Measurements from ENCODE around the gene COG6. TPM values are rescaled to one million over a fixed set of nuclear protein-coding genes. Genes with fewer than 3 reads are reported as not detected.

The COG6 gene
- total RNA-seq, 1 experiment from 2014 or later, result 24.3 TPM

GRCh38 chr13:39789451-39789850 lies 134.0 kb downstream of the COG6 start:
- no peaks in the 10 kb centered on the region for H3K9me3 ChIP-seq (ENCODE audit: control insufficient read depth, insufficient read depth, low read depth, low read length)
- ChIA-PET CTCF (no interaction called here), POLR2A (no interaction called here)
- intact Hi-C loops (cut with micrococcal nuclease; ENCODE audit: unreplicated experiment), result no loop called here
- H3K4me3 ChIP-seq (ENCODE audit: low read depth in 2 of 2, low read length in 2 of 2), result no peak overlapping the region
- DNase-seq (ENCODE audit: low read depth, low spot score) (no peak), ATAC-seq (no peak)
- no TSS peak for BruUV-seq (replicated peaks)
- TF ChIP-seq TCF7L2 (IDR thresholded peaks at IDR 0.05; ENCODE audit: low read depth, low read length) (no peak), SIN3A (IDR thresholded peaks at IDR 0.05; ENCODE audit: borderline replicate concordance, insufficient read depth, low read depth, low read length) (no peak), CTCF (IDR thresholded peaks at IDR 0.05) (no peak)
- in situ Hi-C loops (cut with HindIII; ENCODE audit: low pct_unique_long_range_greater_than_20kb, low sequenced_read_pairs), result no loop called here
- no peaks in the 10 kb centered on the region for H3K4me1 ChIP-seq (ENCODE audit: control insufficient read depth, insufficient read depth, low read length)
- H3K27me3 ChIP-seq (ENCODE audit: control insufficient read depth, insufficient read depth, low read length), result no peaks in the 10 kb centered on the region
- no peaks in the 10 kb centered on the region for H3K36me3 ChIP-seq (ENCODE audit: control insufficient read depth, insufficient read depth, low read length)
- no peak overlapping the region for H3K27ac ChIP-seq (ENCODE audit: low read length)

Small RNA genes lying within 50 kb of the gene (microRNA-seq; reads per million reads assigned to microRNA genes)
- gene MIR4305 (ENCODE audit: unreplicated experiment), result not detected

Other genes with a start within 250 kb of the COG6 start
- gene LHFPL6, start 52.5 kb upstream of the COG6 start, total RNA-seq (2021; ENCODE audit: unreplicated experiment), result 25.7 TPM

Data from Panc1 (cell line).